NCI-H1417 treated with DMSO at 0.1 percent for 48 hours (cell line): Measurements from ENCODE around the gene SYNGAP1.
"Not testable (repeated sequence)": the region's sequence is repeated elsewhere in the genome, so short reads cannot be mapped to it uniquely, and the experiment has no call there.

Source experiments
- DNase-seq: peaks from one replicate; lab custom pipeline; 2025; lab: John Stamatoyannopoulos, UW

Gene SYNGAP1

GRCh38 chr6:33419580-33420490 lies at the start of gene SYNGAP1:
Gene SYNGAP1 (plus strand): TSS chr6:33420065. CDS start chr6:33420265, 200 bp downstream.
- DNase-seq: no peak

DNA sequence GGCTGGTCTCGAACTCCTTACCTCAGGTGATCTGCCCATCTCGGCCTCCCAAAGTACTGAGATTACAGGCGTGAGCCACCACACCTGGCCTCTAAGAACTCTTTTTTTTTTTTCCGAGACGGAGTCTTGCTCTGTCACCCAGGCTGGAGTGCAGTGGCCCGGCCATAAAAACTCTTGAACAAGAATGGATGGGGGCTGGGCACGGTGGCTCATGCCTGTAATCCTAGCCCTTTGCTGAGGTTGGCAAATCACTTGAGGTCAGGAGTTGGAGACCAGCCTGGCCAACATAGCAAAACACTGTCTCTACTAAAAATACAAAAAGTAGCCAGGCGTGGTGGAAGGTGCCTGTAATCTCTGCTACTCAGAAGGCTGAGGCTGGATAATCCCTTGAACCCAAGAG lies 48.0 kb upstream of the SYNGAP1 start:
- DNase-seq: not testable (repeated sequence)

DNA sequence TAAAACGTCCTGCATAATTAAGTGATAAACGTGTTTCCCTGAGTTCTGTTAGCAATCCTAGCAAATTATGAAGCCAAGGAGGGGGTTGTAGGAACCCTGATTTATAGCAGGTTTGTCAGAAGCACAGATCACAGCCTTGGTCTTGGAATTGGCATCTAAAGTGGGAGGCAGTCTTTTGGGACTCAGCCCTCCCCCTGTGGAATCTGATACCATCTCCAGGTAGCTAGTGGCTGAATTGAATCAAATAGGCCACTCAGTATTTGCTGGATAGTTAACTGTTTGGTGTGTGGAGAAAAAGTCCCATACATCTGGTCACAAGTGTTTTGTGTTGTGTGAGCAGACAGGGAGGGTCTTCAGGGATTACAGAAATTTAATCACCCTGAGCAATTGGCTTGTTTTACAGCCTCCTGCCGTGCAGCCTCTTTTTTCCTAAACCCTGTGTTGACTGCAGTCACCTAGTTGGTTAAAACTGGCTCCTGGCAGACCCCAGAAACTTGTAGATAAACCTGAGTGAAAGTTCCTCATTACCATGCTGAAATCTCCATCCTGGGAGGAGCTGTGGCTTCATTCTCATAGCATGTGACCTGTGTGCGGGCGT lies 47.2 kb upstream of the SYNGAP1 start:
- no peak for DNase-seq

GRCh38 chr6:33373960-33374910 lies 45.6 kb upstream of the SYNGAP1 start:
- no peak for DNase-seq

DNA sequence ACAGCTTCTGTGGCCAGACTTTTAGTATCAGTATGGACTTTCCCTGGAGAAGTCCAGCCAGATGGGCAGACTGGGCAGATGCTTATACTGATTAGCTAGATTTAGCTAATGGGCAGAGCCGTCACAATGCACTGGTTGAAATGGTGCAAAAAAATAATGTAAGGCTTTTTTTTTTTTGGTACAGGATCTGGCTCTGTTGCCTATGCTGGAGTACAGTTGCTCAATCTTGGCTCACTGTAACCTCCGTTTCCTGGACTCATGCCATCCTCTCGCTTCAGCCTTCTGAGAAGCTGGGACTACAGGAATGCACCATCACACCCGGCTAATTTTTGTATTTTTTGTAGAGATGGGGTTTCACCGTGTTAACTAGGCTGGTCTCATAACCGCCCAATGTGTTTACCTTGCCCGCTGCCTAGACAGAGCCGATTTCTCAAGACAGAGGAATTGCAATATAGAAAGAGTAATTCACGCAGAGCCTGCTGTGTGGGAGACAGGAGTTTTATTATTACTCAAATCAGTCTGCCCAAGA lies 44.7 kb upstream of the SYNGAP1 start:
- DNase-seq: no peak

DNA sequence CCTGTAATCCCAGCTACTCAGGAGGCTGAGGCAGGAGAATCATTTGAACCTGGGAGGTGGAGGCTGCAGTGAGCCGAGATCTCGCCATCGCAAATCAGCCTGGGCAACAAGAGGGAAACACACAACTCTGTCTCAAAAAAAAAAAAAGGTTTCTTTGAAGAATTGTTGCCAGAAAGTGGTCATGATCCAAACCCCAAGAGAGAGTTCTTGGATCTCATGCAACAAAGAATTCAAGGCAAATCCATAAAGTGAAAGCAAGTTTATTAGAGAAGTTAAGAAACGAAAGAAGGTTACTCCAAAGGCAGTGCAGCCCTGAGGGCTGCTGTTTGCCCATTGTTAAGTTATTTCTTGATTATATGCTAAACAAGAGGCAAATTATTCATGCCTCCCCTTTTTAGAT lies 42.7 kb upstream of the SYNGAP1 start:
- no peak for DNase-seq

- DNase-seq: not testable (repeated sequence)
Measured at GRCh38 chr6:33379184-33379583, 40.7 kb upstream of the SYNGAP1 start.

DNA sequence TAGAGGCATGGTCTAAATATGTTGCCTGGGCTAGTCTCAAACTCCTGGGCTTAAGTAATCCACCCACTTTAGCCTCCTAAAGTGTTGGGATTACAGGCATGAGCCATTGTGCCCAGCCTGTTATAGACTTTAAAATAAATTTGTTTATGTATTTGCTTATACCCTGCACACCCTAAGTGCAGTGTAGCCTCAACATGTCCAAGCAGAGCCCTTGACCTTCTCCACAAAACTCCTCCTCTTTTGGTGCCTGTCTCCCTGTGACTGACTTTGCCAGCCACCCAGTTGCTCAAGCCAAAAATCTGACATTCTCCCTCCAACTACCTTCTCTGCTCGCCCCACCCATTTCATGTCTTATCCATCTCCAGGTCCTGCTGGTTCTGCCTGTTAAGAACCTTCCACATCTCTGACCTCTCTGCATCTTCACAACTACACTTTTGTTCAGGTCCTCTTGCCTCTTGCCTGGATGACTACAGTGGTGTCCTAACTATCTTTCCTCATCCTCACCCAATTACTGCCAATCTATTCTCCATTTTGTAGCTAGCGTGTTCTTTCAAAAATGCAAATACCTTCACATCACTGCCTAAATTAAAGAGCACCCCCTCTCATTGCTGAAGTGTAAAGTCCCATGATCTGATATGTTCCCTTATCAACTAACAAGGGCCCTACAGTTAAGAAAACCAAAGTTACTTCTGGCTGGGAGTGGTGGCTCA lies 39.4 kb upstream of the SYNGAP1 start:
- no peak for DNase-seq

DNA sequence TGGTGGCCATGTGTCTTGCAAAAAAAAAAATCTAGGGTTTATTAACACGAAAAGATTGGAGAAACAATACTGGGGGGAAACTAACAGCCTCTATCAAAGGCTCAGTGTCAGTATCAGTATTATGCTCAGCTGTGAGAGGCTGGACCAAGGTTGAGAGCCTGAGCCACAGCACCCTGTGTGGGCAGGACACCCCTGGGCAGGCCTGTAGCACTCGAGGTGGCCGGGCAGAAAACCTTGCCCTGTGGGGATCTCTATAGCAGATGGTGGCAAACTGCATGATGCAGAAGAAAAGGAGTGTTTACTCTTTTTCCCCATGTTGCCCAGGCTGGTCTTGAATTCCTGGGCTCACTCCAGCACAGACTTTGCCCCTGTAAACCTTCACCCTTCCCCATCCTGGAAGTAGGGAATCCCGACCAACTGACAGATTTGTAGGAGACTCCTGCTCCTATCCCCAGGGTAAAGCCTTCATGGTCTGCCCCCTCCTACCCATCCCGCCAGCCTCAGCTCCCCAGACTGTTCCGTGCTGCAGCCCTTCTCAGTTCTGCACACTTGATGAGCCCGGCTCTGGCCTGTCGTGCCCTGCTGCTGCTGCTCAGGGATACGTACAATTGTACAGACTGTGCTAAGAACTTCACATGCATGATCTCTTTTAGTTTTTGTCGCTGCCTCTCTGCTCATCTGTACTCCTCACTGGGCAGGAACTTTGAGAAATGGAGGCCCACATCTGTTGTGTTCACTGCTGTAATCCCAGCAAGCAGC lies 36.3 kb upstream of the SYNGAP1 start:
- no peak for DNase-seq

GRCh38 chr6:33384581-33385020 lies 35.3 kb upstream of the SYNGAP1 start:
- DNase-seq: no peak

GRCh38 chr6:33390173-33390572 lies 29.7 kb upstream of the SYNGAP1 start:
- DNase-seq: no peak

DNA sequence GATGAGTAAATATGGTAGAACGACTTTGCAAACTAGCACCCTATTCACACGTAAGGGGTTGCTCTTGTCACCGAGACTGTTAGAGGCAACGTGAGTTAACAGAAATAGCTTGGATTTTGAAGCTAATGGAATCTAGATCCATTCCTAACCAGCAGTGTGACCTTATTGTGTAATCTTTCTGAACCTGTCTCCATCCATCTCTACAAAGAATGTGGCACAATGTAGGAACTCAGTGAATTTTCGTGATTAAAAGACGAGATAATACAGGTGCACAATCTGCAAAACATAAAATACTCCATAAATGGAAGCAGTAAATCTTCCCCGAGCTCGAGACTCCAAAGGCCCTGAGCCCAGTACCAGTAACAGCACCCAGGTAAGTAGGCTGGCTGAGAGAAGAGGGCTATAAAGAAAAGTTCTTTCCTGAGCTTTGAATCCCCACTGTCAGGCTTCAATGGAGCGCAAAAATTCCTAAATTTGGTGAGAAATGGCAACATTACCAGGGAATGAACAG lies 29.0 kb upstream of the SYNGAP1 start:
- no peak for DNase-seq

GRCh38 chr6:33391278-33391921 lies 28.5 kb upstream of the SYNGAP1 start, which contains the start of gene KIFC1:
Gene KIFC1 (plus strand): TSS chr6:33391823. CDS start chr6:33391986, 163 bp downstream.
- DNase-seq: peak; percentile 95

GRCh38 chr6:33391922-33392594 lies 27.8 kb upstream of the SYNGAP1 start:
- no peak for DNase-seq

DNA sequence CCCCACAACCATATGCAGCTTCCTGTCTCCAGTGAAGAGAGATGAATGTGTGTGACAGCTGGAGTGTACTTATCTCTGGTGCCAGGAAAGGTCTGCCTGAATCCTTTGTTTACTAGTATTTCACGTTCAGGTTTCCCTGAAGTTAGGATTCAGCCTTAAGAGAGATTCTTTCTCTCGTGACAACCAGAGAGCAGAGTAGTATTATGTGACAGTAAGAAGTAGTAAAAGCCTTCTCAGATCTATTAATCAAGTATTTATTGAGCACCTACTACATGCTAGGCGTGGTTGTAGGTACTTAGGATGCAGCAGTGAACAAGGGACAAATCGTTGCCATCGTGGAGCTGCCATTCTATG lies 27.3 kb upstream of the SYNGAP1 start:
- DNase-seq: no peak

- no peak for DNase-seq
Measured at GRCh38 chr6:33392979-33393378, 26.9 kb upstream of the SYNGAP1 start.

DNA sequence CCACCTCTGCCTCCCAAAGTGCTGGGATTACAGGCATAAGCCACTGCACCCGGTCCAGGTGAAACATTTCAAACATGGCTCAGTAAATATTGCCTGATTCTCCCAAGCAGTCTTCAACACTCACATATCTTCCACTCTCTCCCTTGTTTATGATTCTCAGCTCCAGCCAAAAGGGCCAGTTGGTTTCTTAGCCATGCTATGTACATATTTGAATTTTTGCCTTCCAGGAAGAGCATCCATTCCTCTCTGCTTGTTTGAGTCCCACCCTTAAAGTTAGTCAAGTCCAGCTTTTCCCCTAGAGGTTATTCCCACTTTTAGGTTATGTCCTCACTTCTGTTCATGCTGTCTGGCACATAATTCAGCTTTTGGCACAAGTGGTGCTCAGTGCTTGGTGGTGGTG lies 22.3 kb upstream of the SYNGAP1 start:
- no peak for DNase-seq

DNA sequence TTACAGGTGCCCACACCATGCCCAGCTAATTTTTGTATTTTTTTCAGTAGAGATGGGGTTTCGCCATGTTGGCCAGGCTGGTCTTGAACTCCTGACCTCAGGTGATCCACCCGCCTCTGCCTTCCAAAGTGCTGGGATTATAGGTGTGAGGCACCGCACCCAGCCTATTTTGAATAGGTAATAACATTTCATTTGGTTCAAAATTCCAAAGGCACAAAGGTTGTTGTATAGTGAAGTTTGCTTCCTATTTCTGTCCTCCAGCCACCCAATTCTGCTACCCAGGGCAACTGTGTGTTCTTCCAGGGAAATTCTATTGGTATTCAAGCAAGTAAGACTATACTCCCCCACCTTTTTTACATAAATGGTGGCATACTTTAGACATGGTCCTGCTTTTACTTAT lies 21.3 kb upstream of the SYNGAP1 start:
- not testable (repeated sequence) for DNase-seq

GRCh38 chr6:33399881-33400280 lies 20.0 kb upstream of the SYNGAP1 start:
- DNase-seq: not testable (repeated sequence)
